Prostate gland (tissue), 2 donors: Measurements from ENCODE around the gene MAPK1.

ENCODE experiments used
- CTCF ChIP-seq, 4 experiments: fragments of 200-600 bp in 2 of 4; fragments of 450-650 bp in 2 of 4; sonication (generic) in 2 of 4; IDR thresholded peaks; 1 replicate in 3 of 4; 2 replicates in 1 of 4; pipeline ENCODE4 v1.5.1; 2016 to 2019; ENCODE audit warnings: antibody characterized with exemption in 4 of 4, mild to moderate bottlenecking in 2 of 4, moderate library complexity in 2 of 4
- POLR2A ChIP-seq: fragments of 450-650 bp; IDR thresholded peaks from one replicate; pipeline ENCODE4 v1.6.1; 2016; ENCODE audit warnings: antibody characterized with exemption, mild to moderate bottlenecking
- POLR2AphosphoS5 ChIP-seq: sonication (generic); formaldehyde crosslinking; IDR thresholded peaks from one replicate; pipeline ENCODE4 v1.6.1; 2017; ENCODE audit warnings: antibody characterized with exemption

- TF ChIP-seq POLR2AphosphoS5 (no peak), POLR2A (no peak), CTCF (IDR thresholded peaks at IDR 0.05) (no peak)
Measured at GRCh38 chr22:21811982-21812381, 55.5 kb downstream of the MAPK1 start.
